Measurements from ENCODE around the gene CDSN. TPM values are rescaled to one million over a fixed set of nuclear protein-coding genes. Genes with fewer than 3 reads are reported as not detected.

CDSN gene
- total and polyA plus RNA-seq, 2 of the 8 experiments (the other 6 are each of a cell fraction or from before 2014, with no cell fraction given): not detected

DNA sequence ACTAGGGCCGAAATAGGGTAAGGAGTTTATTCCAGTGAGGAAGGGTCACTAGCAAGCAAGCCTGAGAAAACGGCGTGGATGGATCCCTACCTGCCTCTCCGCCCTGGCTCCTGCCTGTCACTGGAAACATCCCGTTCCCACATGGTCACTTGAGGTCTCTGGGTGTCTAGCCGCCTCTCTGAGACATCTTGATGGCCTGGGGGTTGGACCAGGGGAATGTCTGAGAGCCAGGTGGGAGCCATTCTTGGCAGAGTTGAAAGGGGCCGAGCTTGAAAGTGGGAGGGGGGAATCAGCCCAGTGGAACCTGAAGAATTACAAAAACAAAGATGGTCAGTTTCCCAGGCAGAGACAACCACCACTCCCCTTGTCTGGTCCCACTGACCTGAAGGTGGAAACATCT, 36.4 kb upstream of the CDSN start:
- Histone ChIP-seq H3K4ac (replicated peaks; ENCODE audit: insufficient read length, low read depth, low read length) (no peak overlapping the region), H3K18ac (ENCODE audit: extremely low read depth, low read length) (no peak overlapping the region), H2AFZ (ENCODE audit: low read length) (no peak overlapping the region), H3K79me2 (ENCODE audit: control insufficient read depth in 1 of 2, insufficient read depth in 2 of 2, low read length in 2 of 2) (no peaks in the 10 kb centered on the region), H3K4me3 (ENCODE audit: extremely low read depth in 1 of 4, insufficient read depth in 2 of 4, low read depth in 3 of 4, low read length in 4 of 4) (peak overlapping the region in 1 of 4 experiments; percentile 72; a peak in 1 of 8 replicates), H3K27ac (ENCODE audit: low read depth, low read length) (no peak overlapping the region), H4K20me1 (replicated peaks in 1 of 2; ENCODE audit: control insufficient read depth in 1 of 2, insufficient read depth in 2 of 2, low read length in 2 of 2) (peaks cover 0 to 1% of the 10 kb centered on the region in 2 experiments), H2BK120ac (replicated peaks; ENCODE audit: low read depth, low read length) (no peak overlapping the region), H4K5ac (ENCODE audit: insufficient read length, low read depth, low read length) (no peak overlapping the region), H3K79me1 (ENCODE audit: low read depth, low read length) (no peaks in the 10 kb centered on the region), H2BK20ac (ENCODE audit: low read length) (no peak overlapping the region), H3K23me2 (ENCODE audit: low read depth, low read length) (peaks cover 14% of the 10 kb centered on the region), H4K91ac (replicated peaks; ENCODE audit: insufficient read length, low read length) (no peak overlapping the region), H3K56ac (replicated peaks; ENCODE audit: insufficient read length, low read depth, low read length) (no peak overlapping the region), H2BK12ac (ENCODE audit: low read depth, low read length) (no peak overlapping the region), H3K14ac (ENCODE audit: insufficient read length) (no peak overlapping the region), H3K36me3 (ENCODE audit: control insufficient read depth in 2 of 4, insufficient read depth in 4 of 4, low read length in 3 of 4) (peaks cover 0 to 25% (median 4%) of the 10 kb centered on the region in 4 experiments; a peak in 5 of 8 replicates), H2BK5ac (ENCODE audit: low read depth, low read length) (no peak overlapping the region), H3K27me3 (replicated peaks in 1 of 4; ENCODE audit: control insufficient read depth in 3 of 4, extremely low read depth in 1 of 4, insufficient read depth in 3 of 4, low read length in 3 of 4) (no peaks in the 10 kb centered on the region), H3K9ac (replicated peaks in 1 of 4; ENCODE audit: extremely low read depth in 1 of 4, low read depth in 3 of 4, low read length in 3 of 4) (no peak overlapping the region), H2BK15ac (ENCODE audit: low read length) (no peak overlapping the region), H3K9me3 (ENCODE audit: insufficient read depth in 2 of 2, low read depth in 1 of 2, low read length in 1 of 2) (no peaks in the 10 kb centered on the region), H3K4me2 (ENCODE audit: insufficient read depth in 1 of 2, low read depth in 2 of 2, low read length in 2 of 2) (peak overlapping the region in 1 of 2 experiments; percentile 94; a peak in 1 of 4 replicates), H2AK5ac (ENCODE audit: low read depth, low read length) (no peak overlapping the region), H3K23ac (ENCODE audit: insufficient read length) (no peak overlapping the region), H4K8ac (ENCODE audit: extremely low read depth, insufficient read depth, low read length) (no peak overlapping the region), H3K4me1 (replicated peaks in 1 of 4; ENCODE audit: control insufficient read depth in 3 of 4, insufficient read depth in 4 of 4, low read length in 3 of 4) (peaks cover 0 to 20% (median 12%) of the 10 kb centered on the region in 4 experiments; a peak in 5 of 7 replicates)
- ChIA-PET CTCF (ENCODE audit: partially characterized antibody) (interaction anchor here (0.6 to 2.6 kb wide), 7 partner anchors 13 to 241 kb away, joined by 3 to 12 read pairs (median 6); partner anchors contain the start of gene PSORS1C2), POLR2A (ENCODE audit: partially characterized antibody) (interaction anchor here (61.6 to 68.5 kb wide), 2 partner anchors 9 to 12 kb away, joined by 2251 read pairs; partner anchors contain the start of genes CCHCR1, CDSN, POU5F1 and PSORS1C1)
- WGBS, 2 experiments (ENCODE audit: extremely low coverage in 1 of 2, insufficient coverage in 1 of 2, insufficient read length in 1 of 2, insufficient replicate concordance in 2 of 2, low coverage in 1 of 2, low lambda C conversion rate in 2 of 2, missing lambda C conversion rate in 1 of 2): 95% methylated on average over 7 of the region's 7 CpGs; no CpG with 5 or more reads in 1 of the 2 experiments
- FAIRE-seq (no peak), DNase-seq (ENCODE audit: low read depth in 1 of 2, low spot score in 2 of 2) (no peak)
- no peak for TF ChIP-seq POU5F1 (IDR thresholded peaks at IDR 0.05; ENCODE audit: low read depth, low read length)
- no peak for TF ChIP-seq BRCA1 (IDR thresholded peaks at IDR 0.05; ENCODE audit: low read depth, low read length)
- no peak for TF ChIP-seq CBX5 (IDR thresholded peaks at IDR 0.05; ENCODE audit: low read depth, low read length)
- TF ChIP-seq, protein P1, sequence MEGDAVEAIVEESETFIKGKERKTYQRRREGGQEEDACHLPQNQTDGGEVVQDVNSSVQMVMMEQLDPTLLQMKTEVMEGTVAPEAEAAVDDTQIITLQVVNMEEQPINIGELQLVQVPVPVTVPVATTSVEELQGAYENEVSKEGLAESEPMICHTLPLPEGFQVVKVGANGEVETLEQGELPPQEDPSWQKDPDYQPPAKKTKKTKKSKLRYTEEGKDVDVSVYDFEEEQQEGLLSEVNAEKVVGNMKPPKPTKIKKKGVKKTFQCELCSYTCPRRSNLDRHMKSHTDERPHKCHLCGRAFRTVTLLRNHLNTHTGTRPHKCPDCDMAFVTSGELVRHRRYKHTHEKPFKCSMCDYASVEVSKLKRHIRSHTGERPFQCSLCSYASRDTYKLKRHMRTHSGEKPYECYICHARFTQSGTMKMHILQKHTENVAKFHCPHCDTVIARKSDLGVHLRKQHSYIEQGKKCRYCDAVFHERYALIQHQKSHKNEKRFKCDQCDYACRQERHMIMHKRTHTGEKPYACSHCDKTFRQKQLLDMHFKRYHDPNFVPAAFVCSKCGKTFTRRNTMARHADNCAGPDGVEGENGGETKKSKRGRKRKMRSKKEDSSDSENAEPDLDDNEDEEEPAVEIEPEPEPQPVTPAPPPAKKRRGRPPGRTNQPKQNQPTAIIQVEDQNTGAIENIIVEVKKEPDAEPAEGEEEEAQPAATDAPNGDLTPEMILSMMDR (IDR thresholded peaks at IDR 0.05; ENCODE audit: control extremely low read depth in 1 of 3, insufficient read depth in 1 of 3, low read depth in 1 of 3, low read length in 3 of 3): no peak
- no peak for TF ChIP-seq CREB1 (IDR thresholded peaks at IDR 0.05)
- TF ChIP-seq TAF7 (optimal IDR thresholded peaks at IDR 0.05; ENCODE audit: borderline replicate concordance, low read depth, low read length): no peak
- TF ChIP-seq ASH2L (IDR thresholded peaks at IDR 0.05; ENCODE audit: low read length): no peak
- TF ChIP-seq, protein P2, sequence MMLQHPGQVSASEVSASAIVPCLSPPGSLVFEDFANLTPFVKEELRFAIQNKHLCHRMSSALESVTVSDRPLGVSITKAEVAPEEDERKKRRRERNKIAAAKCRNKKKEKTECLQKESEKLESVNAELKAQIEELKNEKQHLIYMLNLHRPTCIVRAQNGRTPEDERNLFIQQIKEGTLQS (IDR thresholded peaks at IDR 0.05; ENCODE audit: insufficient read depth, low read depth, low read length): no peak
- TF ChIP-seq GABPA (IDR thresholded peaks at IDR 0.05; ENCODE audit: borderline replicate concordance, insufficient read depth, low read length): no peak
- no peak for TF ChIP-seq YY1 (IDR thresholded peaks at IDR 0.05; ENCODE audit: low read depth, low read length)
- no peak for TF ChIP-seq BCL11A (IDR thresholded peaks at IDR 0.05; ENCODE audit: low read depth in 2 of 2, low read length in 2 of 2)

Measured in H1 (cell line).